Kidney capillary endothelial cell (primary cell): ENCODE data around the gene ENTR1.

Source experiments
- DNase-seq: peaks from one replicate; pipeline ENCODE4 v3.0.0-alpha.2; 2018; ENCODE audit warnings: low spot score

The ENTR1 gene

DNA sequence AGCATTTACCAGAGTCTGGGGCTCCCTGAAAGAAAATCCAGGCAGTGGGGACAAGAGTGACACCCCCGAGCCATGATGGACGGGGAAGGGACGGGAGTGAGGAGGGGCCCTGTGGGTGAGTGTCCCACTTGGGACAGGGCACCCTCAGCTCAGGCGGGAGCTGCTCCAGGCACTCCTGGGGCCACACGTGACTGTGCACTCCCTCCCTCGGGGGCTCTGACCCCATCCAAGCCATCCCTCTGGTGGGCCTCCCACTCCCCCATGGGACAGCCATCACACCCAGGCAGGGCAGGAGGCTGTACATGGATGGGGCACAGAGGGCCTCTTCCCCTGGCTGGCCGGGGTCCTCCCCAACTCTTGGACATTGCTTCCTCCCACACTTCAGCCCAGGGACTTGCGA, 34.0 kb downstream of the ENTR1 start:
- no peak for DNase-seq

DNA sequence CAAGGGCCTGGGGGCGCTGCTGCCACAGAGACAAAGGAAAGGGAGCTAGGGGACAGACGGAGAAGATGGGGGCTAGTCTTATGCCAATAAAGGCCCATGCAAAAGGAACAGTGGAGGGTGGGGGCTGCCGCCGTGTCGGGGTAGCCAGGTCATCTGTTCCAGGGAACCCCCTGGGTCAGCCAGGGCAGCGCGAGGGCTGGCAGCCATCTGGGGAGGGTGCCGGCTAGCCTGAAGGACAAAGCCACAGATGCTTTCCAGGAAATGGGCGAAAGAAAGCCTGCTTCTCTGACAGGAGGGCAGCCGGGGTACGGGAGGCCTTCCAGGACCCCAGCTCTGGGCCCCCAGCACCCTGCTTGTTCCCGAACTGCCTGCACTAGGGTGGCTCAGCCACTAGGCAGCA, 35.3 kb downstream of the ENTR1 start:
- DNase-seq, result no peak

DNA sequence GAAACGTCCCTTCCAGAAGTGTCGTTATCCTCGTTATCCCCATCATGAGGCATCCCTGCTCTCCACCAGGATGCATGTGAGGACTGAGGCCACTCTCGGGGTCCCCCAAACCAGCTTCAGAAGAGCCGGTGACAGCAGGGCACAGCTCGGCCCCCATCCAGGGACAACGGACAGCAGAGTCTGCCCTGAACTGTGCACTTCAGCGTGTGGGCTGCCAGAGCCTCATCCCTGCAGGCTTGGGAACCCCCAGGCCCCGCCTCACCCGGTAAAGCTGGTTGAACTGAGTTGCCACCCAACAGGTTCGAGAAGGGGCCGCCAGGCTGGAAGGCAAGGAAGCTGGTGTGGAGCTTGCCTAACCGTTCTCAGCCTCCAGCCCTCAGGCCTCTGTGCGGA, 36.2 kb downstream of the ENTR1 start:
- no peak for DNase-seq

DNA sequence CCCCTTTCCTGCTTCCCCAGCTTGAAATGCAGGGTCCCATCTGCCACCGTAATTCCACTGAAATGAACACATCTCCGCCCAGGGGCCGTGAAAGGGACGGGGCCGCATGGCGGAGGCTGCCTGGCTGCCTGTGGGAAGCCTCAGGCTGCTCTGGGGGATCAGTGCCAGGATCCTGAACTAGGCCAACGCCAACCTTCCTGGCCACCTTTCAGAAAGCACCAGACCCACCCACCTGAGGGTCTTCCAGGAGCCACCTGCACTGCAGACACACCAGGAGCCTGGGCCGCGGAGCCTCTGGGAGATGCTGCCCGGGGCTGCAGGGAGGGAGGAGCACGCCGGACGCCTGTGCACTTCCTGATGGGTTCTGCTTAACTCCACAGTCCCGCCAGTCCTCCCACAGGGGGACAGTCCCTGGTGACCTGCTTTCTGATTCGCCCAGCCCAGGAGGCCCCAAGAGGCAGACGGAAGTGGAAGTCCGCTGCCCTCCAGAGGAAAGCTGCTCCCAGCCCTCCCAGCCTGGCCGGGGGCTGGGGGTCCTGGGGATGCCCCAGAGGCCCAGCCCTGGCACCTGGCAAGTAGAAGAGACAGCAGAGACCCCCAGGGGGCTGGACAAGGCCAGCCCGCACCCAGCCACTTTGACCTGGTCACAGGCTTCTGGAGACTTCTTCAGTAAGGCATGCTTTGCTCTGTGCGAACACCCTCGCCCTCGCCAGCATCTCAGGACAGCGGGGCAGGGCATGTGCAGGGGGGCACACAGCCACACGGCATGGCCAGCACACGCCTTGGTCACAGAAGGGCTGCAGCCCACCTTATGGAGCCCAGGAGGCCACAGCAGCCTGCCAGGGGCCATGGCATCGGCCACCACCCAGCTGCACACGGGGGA, 36.9 kb downstream of the ENTR1 start, which contains the start of gene CARD9:
TSS of gene CARD9 (minus strand) at position 370 of the 883 bp plus-strand sequence. CDS start 1,591 bp downstream, outside the sequence.
- no peak for DNase-seq

DNA sequence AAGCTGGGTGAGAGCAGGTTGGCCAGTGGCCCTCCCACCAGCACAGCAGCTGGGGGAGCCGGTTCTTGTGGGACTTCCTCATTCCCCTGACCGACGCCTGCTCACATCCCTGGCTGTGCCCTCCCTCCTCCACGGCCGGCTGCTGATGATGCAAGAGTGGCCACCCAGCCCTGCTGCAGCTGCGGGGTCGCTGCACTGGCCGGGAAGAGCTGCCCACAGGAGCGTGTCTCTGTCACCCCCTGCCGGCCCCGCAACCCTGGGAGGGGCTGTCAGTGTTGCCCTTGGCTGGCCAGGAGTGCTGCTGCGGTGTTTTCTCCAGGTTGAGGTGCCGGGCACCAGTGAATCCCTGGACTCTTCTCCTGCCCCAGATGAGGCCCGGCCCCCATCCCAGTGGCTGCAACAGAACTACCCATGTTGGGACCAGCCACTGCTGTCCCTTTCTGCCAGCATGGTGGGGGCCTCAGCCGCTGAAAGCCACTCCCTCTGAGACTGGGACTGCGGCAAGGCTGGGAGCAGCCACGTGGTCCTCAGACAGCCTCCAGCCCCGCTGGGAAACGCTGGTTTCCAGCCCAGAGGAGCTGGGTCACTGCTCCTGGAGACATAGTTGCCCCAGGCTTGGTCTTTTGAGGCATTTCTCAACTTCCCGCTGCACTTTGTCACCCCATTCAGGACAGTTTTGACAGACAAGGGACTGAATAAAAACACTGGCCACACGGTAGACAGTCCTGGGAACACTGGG, 37.7 kb downstream of the ENTR1 start:
- DNase-seq, result no peak

DNA sequence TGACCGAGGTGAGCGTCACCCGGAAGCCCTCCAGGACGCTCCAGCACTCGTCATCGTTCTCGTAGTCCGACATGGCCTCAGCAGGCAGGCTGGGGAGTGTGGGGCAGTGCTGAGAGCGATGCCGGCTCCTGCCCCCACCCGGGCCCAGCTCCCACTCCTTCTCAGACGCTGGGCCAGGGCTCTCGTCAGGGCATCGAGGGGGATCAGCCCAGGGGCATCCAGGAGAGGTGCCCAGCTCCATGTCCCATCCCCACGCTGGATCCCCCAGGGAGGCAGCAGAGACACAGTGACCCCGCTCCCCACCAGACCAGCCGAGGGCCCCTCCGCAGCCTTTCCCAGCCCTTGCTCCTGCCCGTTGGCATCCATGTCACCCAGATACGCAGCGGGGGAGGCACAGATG, 38.4 kb downstream of the ENTR1 start:
- no peak for DNase-seq

DNA sequence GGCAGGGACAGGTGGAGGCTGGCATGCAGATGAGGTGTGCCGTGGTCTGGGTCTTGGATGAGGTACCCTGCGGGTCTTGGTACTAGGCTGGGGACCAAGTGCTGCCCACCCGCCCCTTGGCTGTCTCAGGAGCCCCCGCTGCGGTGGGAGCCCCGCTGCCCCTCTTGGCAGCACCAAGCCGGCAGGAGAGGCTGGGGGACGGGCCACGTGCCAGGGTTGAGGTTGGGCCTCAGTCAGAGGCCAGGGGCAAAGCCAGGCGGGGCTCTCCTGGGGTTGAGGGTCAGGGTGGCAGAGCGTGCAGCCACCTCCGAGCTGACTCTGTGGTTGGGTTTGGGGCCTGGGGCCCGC, 38.9 kb downstream of the ENTR1 start:
- no peak for DNase-seq

DNA sequence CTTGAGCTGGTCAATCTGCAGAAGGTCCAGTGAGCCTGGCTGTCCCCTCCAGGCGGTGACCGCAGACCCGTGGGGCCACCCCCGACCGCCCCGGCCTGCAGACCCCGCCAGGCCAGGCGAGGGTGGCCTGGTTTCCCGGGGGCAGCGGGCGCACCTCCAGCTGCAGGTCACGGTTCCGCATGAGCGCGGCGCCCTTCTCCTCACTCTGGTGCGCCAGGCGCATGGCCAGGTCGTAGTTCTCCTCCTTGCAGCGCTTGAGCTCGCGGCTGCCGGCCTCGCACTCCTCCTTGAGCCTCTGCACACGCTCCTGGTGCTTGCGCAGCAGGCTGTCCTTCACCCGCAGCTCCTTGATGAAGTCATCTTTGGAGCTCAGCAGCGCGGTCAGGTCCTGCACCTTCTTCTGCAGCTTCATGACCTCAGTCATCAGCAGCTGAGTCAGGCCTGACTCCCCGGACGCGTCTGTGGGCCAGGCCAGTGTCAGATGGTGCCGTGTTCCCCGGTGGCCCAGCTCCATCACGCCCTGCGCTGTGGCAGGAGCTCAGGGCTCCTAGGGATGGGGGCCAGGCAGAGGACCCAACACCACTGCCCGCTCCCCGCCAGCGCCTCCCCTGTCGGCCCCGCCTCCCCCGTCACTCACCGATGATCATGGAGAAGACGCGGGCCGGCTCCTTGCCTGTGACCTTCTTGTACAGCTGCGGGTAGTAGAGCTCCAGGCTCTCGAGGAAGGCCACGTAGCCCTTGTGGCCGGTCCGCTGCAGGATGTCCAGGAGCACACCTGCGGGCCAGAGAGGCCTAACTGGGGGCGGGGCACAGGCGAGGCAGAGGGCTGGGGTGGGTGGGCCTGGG, 39.5 kb downstream of the ENTR1 start:
- DNase-seq, result no peak

DNA sequence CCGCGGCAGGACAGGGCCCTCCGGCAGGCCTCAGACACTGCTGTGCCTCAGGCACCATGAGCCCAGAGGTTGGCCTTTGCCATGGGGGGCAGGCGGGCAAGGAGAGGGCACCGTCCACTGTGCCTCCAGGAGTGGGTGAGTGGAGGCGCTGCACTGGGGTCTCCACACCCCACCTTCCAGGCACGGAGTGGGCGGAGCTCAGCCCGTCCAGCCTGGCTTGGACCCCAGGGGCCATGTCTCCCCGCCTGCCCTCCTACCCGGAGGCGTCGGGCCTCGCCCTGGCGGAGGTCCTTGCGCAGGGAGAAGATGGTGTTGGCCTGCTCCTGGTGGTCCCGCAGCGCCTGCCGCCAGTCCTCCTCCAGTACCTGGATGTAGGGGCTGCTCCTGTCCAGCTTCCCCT, 40.4 kb downstream of the ENTR1 start:
- no peak for DNase-seq

DNA sequence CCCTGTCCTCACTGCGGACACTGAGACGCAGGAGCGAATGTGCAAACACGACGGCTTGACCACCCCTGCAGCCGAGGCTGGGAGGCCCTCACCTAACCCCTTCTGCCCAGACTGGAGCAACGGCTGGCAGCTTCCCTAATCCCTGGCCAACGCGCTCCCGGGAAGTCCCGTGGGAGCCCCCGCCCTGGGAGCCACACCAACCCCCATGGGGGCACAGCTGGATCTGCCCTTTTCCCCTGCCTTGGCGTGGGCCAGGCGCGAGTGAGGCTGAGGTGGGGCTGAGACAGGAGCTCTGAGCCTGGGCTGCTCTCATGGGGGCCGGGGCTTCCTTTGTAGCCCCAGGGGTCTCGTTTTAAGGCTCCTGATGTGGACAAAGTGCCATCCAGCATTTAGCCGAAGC, 42.2 kb downstream of the ENTR1 start:
- DNase-seq, result no peak

DNA sequence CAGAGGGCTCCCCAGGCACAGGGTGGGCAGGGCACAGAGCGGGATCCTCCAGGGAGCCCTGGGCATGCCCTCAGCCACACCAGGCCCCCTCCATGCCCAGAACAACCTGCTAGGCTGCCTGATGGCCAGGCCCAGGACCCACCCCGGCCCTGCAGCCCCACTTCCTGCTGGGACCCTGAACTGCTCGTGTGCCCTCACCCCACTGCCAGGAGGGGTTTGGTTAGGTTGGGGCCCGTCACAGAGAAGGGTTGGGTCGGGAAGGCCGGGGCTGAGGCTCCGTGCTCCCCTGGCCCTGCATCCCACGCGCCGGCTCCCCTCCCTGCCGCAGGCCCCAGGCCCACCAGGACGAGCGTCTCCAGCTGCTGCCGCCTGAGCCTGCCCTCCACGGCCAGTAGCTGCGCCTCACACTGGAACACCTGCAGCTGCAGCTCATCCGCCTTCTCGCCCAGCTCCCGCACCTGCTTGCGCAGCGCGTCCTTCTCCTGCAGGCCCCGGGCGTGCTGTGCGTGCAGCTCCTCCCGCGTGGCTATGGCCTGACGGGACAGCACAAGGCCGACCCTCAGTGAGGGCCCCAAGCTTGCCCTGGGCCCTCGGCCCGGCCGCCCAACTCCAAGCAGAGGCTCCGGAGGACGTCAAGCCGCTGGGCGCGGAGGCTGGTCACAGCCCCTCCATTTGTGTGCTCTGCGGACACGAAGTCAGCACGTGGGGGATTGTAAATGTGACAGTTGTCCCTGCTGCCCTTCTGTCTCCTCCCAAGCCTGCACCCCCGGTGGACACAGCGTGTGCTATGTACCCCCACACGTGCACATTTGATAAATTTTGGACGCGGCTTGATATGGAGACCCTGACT, 42.9 kb downstream of the ENTR1 start:
- no peak for DNase-seq

DNA sequence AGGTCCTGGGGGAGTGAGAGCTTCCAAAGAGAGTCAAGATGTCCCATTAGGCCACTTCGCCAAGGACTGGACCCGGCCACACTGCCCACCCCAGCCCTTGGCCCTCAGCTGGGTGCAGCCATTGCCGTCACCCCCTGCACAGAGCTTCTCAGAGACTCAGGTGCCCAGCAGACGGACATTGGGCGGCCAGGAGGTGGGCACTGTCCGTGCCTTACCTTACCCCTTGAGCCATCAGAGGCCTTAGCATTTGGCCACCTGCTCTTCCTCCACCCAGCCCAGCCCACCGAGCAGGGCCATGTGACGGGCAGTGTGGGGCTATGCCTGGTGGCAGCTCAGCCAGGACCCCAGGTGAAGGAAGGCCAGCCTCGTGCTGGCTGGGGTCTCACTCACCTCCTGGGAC, 43.6 kb downstream of the ENTR1 start:
- DNase-seq, result no peak

DNA sequence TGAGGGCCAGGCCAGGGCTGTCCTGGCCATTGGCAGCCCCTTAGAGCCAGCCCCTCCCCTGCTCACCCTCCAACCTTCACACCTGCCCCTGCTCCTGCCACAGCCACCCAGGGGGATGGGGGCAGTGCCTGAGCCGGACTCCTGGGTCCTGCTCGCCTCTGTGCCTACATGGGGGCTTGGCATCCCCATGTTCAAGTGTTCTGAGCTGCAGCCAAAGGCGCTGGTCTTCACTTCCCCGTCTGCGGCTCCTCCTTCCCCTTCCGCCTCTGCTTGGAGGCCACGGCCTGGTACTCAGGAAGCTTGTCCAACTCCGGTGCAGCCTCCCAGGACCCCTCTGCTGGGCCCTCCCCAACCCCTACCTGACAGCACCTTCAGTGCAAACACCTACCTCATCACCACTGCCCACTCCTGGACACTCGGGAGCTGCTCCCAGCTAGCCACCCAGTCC, 44.6 kb downstream of the ENTR1 start:
- DNase-seq, result no peak

DNA sequence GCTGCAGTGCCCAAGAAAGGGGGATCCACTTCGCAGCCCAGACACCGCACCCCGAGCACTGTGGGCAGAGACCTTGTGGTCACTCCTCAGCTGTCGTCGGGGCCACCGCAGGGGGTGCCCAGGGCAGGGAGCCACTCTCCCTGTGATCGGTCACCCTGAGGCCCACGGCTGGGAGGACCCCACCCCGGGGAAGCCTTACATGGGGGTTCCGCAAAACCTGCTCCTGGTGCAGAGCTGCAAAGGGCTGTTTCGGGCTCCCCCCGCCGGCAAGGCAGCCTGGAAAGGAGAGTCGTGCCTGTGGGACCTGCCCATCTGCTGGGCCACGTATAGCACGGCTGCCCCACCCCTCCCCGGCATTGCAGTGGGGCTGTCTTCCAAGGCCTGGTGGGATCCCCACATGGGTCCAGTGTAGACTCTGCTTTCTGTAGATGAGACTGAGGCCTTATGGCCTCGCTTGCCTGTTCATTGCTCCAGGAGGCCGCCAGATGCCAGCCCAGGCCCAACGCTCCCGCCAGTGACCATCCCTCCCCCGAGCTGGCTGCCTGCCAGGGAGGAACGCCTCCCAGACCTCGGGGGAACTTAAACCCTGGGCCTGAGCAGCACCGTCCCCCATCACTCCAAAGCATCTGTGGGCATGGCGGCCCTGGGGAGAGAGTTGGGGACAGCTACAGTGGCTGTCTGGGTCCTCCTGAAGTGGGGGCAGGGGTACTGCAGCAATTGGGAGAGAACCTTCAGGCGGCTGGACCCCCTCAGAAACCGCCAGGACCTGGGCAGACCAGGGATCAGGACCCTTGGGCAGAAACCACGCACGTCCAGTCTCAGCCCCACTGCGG, 45.3 kb downstream of the ENTR1 start:
- no peak for DNase-seq

DNA sequence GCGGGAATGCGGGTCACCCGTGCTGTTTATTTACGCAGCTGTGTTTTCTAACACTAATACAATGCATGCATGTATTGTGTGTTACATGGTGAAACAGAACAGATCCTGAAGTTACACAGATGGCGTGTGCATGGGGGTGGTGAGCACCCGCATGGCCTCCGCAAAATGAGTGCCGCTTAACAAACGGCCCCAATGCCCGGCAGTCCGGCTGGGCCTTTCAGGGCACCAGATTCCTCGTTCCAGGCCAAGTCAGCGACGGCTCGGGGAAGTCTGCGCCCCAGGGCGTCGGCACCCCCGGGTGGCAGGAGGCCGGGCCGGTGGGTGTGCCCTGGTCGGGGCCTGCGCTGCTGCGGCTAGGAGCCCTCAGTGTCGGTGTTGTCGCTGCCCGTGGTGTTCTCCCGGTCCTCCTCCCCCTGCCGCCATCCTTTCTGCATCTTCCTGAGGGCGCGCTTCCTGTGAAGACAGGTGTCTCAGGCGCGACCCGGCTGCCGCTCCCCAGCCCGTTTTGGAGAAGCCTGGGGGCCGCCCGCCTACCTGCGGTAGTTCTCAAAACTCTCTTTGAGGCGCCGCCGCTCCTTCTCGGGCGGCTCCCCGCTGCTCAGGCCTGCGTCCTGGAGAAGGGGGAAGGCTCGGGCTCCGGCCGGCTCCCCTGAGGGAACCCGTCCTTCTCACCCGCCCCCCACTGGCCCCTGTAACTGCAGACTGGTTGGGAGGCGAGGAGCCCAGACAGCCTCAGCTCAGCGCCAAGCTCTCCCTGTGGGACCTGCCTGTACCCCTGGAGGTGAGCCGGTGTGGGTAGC, 46.3 kb downstream of the ENTR1 start:
- no peak for DNase-seq

DNA sequence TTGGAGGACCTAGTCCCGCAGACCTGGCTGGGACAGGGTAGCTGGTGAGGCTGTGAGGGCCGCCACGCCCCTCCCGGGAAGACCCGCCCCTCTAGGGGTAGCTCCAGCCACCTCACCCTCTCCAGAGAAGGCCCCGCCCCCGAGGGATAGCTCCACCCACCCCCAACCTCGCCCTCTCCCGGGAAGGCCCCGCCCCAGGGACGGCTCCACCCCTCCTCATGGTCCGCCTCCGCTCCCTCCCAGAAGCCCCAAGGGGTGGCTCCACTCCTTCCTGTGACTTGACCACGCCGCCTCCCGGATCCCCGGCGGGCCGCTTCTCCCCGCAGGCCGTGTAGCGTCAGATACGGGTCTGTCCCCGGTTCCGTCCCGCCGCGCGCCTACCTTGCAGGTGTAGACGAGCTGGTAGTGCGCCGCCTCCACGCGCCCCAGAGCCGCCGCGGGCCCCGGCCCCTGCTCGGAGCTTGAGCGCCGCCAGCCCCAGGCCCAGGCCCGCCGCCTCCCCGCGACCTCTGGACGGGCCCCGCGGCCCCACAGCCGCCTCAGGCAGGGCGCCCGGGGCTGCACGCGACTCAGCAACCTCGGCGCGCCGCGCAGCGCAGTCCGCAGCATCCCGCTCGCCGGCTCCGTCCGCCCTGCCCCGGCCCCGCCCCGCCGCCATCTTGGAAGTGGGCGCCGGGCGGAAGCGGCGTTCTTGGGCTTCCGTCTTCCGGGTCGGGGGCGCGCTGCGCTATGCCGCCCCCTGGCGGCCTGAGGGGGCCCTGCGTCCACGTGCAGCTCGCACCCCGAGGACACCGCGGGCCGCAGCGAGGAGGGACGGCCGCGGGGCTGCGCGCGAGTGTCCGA, 47.1 kb downstream of the ENTR1 start, which contains the start of gene DNLZ:
TSS of gene DNLZ (minus strand) at position 639 of the 843 bp plus-strand sequence. CDS start at position 609, 30 bp downstream.
- peak; percentile 90 for DNase-seq

DNA sequence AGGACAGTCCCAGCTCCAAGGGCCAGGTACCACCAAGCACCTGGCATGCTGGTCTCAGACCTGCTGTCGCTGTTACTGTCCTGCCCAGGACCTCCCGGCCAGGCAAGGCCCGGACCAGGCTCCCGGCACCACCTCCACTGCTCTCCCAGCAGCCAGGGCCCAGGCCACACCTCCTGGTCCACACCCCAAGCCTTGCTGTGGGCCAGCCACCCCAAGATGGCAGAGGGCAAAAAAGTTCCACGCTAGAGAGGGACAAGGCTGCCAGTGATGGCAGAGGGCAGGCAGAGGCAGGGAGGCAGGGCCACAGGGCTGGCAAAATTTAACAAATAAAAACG, 48.0 kb downstream of the ENTR1 start:
- DNase-seq, result no peak

DNA sequence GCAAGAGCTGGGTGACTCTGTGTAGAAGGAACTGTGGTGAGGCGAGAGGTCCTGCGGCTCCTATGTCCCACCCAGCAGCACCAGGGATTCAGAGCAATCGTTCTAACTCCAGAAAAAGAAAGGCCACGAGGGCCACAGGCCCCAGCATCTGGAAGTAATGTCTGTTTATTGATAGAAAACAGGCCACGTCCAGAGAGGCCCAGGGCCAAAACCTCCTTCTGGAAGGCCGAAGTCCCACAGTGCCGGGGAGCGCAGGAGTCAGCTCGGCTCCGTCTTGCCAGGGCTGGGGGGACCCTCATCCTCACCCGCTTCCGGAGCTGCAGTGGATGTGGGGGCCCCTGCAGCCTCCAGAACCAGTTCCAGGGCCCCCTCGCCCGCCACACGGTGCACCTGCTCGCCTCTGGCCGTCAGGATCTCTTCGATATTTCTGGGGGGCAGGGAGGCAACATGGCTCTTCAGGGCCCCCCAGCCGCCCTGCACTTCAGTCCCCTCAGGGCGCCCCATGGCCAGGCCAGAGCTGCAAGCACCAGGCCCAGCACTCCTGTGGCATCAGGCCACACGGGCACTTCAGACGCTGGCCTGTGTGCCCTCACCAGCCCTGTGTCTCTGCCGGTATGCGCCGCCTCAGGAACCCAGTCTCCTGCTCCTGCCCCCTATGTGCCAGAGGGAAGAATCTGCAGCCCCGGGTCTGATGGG, 48.5 kb downstream of the ENTR1 start:
- DNase-seq, result no peak
